GM10248 (cell line): Measurements from ENCODE around the gene HK1.

Experiments
- CTCF ChIA-PET: fragments of 300-600 bp; sonication (Branson Sonifier 250); formaldehyde crosslinking; extraction: SDS; loops from one replicate; lab custom pipeline; 2021; ENCODE audit warnings: antibody characterized with exemption; lab: Yijun Ruan, JAX
- POLR2A ChIA-PET: fragments of 350-650 bp; sonication (Branson Sonifier 250); formaldehyde crosslinking; extraction: SDS; loops from one replicate; lab custom pipeline; 2020; ENCODE audit warnings: antibody characterized with exemption; lab: Yijun Ruan, JAX
- DNase-seq: peaks from one replicate; pipeline ENCODE4 v3.0.0; 2012; ENCODE audit errors: extremely low spot score
- TF ChIP-seq, protein P1 (sequence below): IDR thresholded peaks from 2 replicates; pipeline ENCODE4 v1.5.1; 2012; ENCODE audit warnings: mild to moderate bottlenecking, low read depth; ENCODE audit errors: extremely low read depth, missing control alignments, control extremely low read depth

Gene HK1

DNA sequence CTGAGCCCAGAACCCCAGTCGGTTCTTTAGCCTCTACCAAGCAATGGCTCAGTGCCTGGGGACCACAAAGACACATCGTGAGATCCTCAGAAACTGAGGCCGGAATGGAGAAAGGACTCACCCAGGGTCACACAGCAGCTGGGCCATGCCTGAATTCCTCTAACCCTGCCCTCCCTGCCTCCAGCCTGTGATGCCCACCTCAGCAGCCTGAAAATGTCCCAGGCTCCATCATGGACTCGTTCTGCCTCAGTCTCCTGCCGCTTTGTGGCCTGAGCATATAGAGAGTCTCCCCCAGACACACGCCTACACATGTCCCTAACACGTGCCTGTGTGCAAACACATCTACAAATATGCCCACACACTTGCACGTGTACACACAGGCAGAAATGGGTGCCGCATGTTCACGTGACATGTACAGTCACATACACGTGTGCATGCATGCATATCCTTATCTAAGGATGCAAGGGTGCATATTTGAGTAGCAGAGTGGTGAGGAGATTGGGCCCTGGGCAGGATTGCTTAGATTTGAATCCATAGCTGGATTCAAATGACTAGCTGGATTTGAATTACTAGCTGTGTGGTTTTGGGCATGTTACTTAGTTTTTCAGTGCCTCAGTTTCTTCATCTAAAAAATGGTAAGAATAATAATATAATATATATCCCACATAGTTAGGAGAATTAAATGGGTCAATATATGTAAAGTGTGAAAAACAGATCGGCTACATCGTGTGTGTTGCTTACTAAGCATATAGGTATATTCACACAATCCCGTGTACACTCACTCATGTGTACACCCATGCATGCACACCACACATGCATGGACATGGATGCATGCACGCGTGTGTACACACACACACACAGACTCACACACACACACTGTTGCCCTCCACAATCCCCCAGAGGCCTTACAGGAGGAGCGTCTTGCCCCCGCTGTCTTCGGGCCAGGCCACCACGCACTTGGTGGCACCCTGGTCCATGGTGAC is 136.0 kb downstream of the HK1 start:
- TF ChIP-seq, protein P1, sequence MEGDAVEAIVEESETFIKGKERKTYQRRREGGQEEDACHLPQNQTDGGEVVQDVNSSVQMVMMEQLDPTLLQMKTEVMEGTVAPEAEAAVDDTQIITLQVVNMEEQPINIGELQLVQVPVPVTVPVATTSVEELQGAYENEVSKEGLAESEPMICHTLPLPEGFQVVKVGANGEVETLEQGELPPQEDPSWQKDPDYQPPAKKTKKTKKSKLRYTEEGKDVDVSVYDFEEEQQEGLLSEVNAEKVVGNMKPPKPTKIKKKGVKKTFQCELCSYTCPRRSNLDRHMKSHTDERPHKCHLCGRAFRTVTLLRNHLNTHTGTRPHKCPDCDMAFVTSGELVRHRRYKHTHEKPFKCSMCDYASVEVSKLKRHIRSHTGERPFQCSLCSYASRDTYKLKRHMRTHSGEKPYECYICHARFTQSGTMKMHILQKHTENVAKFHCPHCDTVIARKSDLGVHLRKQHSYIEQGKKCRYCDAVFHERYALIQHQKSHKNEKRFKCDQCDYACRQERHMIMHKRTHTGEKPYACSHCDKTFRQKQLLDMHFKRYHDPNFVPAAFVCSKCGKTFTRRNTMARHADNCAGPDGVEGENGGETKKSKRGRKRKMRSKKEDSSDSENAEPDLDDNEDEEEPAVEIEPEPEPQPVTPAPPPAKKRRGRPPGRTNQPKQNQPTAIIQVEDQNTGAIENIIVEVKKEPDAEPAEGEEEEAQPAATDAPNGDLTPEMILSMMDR, result no peak
- ChIA-PET POLR2A (no interaction called here), CTCF (interaction anchor here (1.2 to 2.9 kb wide), 3 partner anchors 14 to 430 kb away, joined by 3 to 7 read pairs (median 3); no protein-coding TSS in a partner anchor)
- DNase-seq, result no peak

DNA sequence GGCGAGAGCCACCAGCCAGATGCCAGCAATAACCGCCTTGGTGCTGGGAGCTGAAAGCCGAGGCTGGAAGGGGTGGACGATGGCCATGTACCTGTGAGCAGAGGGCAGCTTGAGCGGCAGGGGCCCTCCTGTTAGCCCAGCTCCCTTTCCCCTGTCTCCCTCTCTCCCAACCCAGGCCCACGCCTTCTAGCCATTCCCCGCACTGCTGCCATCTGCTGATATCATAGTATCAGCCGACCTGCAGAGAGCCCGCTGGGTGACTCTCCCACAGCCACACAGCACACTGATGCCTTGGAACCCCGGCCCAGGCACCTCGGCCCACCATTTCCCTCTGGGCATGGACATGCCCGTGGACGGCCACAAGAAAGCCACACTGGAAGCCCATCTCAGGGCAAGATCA is 136.8 kb downstream of the HK1 start:
- ChIA-PET POLR2A (no interaction called here), CTCF (interaction anchor here (1.2 to 2.9 kb wide), 3 partner anchors 13 to 430 kb away, joined by 3 to 7 read pairs (median 3); no protein-coding TSS in a partner anchor)
- no peak for DNase-seq
- TF ChIP-seq, protein P1, result no peak

DNA sequence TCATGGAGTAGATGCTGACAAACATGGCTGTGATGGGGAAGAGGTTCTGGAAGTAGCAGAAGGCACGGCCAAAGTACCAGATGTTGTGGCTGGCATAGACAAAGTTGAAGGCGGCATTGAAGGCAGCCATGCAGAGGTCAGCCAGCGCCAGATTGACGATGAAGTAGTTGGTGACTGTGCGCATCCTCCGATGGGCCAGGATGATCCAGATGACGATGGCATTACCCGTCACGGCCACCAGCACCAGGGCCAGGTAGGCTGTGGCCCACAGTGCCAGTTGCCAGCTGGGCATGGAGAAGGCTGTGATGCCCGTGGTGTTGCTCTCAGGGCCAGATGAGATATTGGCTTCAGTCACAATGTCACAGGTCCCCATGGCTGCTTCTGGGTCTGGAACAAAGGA is 137.7 kb downstream of the HK1 start:
- TF ChIP-seq, protein P1, result no peak
- ChIA-PET POLR2A (no interaction called here), CTCF (no interaction called here)
- no peak for DNase-seq

DNA sequence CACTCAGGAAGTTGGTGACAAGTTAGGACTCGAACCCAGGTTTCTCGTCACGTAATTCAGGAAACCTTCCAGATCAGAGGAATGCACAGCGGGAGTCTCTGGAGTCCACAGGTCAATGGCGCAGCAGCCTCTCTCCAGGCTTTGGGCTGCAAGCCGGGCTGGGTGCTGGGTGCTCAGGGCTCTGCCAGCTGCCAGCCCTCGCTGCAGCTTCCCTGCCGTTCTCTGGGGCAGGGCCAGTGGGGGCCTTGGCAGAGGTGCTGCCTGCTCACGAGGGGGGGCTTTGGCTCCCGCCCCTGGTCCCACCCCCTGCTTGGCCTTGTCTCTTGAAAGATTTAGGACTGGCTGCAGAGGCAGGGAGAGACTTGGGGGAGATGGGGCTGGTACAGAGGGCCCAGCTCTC is 138.4 kb downstream of the HK1 start, which contains the start of gene TACR2:
TACR2 (minus strand) TSS at position 224 of the 400 bp plus-strand sequence. CDS start 595 bp downstream, outside the sequence.
- POLR2A ChIA-PET, result no interaction called here
- CTCF ChIA-PET, result interaction anchor here (1.0 to 2.5 kb wide), 3 partner anchors 10 to 30 kb away, joined by 3 to 11 read pairs (median 3); no protein-coding TSS in a partner anchor
- no peak for DNase-seq
- TF ChIP-seq, protein P1, result no peak

DNA sequence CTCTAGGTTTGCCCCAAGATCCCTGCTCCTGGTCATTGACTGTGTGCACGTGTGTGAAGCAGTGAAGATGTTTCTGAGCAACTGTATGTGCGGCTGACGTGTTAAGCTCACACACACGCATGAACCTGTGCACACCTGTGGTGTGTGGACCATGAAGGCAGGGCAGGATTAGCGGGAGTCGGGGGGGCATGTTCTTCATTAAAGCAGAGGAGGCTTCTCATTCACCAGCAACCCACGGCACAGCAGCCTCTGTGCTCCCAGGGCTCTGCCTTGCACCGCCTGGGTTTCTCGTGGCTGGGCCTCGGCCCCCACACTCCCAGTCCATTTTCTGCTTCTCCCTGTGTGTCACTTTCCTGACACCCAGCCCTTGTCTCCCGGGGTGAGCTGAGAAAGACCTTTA is 139.2 kb downstream of the HK1 start:
- POLR2A ChIA-PET, result no interaction called here
- TF ChIP-seq, protein P1, result no peak
- CTCF ChIA-PET, result interaction anchor here (1.0 to 3.5 kb wide), 5 partner anchors 9 to 29 kb away, joined by 3 to 17 read pairs (median 3); no protein-coding TSS in a partner anchor

DNA sequence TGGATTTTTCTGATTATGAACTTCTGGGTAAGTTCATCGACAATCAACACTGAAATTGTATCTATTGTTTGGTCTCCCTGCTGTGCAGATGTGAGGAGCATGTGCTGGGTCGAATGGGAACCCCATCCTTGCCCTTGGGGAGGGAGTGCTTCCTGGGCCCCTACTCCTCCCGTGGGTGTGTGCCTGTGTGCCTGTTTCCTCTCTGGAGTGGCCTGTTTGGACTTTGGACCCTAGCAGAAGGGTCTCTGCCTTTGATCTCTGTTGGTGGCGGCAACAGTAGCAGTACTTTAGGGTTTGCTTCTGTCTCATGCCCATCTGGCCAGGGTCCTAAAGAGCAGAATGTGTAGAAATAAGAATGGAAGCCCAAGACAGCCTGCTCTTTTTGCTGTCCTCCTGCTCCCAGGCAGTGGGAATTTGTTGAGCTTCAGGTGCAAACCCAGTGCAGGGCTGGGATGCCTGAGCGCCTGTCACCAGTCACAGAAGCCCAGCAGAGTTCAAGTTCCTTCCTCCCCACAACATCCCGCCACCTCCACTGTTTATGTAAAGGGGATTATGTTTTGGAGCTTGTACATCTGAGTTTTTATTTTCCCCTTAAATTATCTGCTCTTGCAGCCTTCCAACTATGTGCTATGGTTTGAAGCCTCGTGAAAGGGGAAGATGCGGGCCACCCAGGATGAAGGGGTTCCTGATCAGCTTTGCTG is 139.9 kb downstream of the HK1 start:
- CTCF ChIA-PET, result interaction anchor here (1.2 to 3.5 kb wide), 5 partner anchors 9 to 89 kb away, joined by 3 to 17 read pairs (median 3); no protein-coding TSS in a partner anchor

More for the DNA sequence above, 139.2 kb downstream of the HK1 start:
- no peak for DNase-seq

More for the DNA sequence above, 139.9 kb downstream of the HK1 start:
- TF ChIP-seq, protein P1, result no peak
- no peak for DNase-seq
- POLR2A ChIA-PET, result no interaction called here
